ENCODE results near the gene SND1.

SND1 gene

GRCh38 chr7:127998671-127999070 lies 346.7 kb downstream of the SND1 start:
- ATAC-seq = no peak
- Mint-ChIP-seq H3K36me3 (peaks cover 55% of the 10 kb centered on the region), H3K9me3 (no peaks in the 10 kb centered on the region), H3K4me1 (peaks cover 44% of the 10 kb centered on the region), H3K27me3 (no peaks in the 10 kb centered on the region), H3K4me3 (no peak overlapping the region), H3K27ac (no peak overlapping the region)

- Mint-ChIP-seq H3K4me1 (peaks cover 57% of the 10 kb centered on the region), H3K4me3 (no peak overlapping the region), H3K27me3 (no peaks in the 10 kb centered on the region), H3K27ac (peak overlapping the region; percentile 46), H3K36me3 (peaks cover 44% of the 10 kb centered on the region), H3K9me3 (no peaks in the 10 kb centered on the region)
- no peak for ATAC-seq
Observed at GRCh38 chr7:128000048-128000447, 348.1 kb downstream of the SND1 start.

GRCh38 chr7:128000854-128001265 lies 348.9 kb downstream of the SND1 start:
- no peaks in the 10 kb centered on the region for H3K27me3 Mint-ChIP-seq
- no peak overlapping the region for H3K4me3 Mint-ChIP-seq
- peaks cover 65% of the 10 kb centered on the region for H3K4me1 Mint-ChIP-seq
- H3K27ac Mint-ChIP-seq = peak overlapping the region; percentile 46
- H3K36me3 Mint-ChIP-seq = peaks cover 44% of the 10 kb centered on the region
- no peak for ATAC-seq
- no peaks in the 10 kb centered on the region for H3K9me3 Mint-ChIP-seq

- Mint-ChIP-seq H3K36me3 (peaks cover 33% of the 10 kb centered on the region), H3K27me3 (no peaks in the 10 kb centered on the region), H3K27ac (peak overlapping the region; percentile 55), H3K9me3 (no peaks in the 10 kb centered on the region), H3K4me3 (no peak overlapping the region), H3K4me1 (peaks cover 68% of the 10 kb centered on the region)
- ATAC-seq = peak; percentile 69
Observed at GRCh38 chr7:128003167-128003566, 351.2 kb downstream of the SND1 start.

- Mint-ChIP-seq H3K9me3 (no peaks in the 10 kb centered on the region), H3K36me3 (peaks cover 32% of the 10 kb centered on the region), H3K4me1 (peaks cover 62% of the 10 kb centered on the region), H3K27ac (peak overlapping the region; percentile 55), H3K27me3 (no peaks in the 10 kb centered on the region), H3K4me3 (no peak overlapping the region)
- ATAC-seq = no peak
Observed at GRCh38 chr7:128003787-128004186, 351.8 kb downstream of the SND1 start.

GRCh38 chr7:128004623-128005022 lies 352.6 kb downstream of the SND1 start:
- no peak for ATAC-seq
- Mint-ChIP-seq H3K9me3 (no peaks in the 10 kb centered on the region), H3K27me3 (no peaks in the 10 kb centered on the region), H3K27ac (no peak overlapping the region), H3K4me3 (no peak overlapping the region), H3K36me3 (peaks cover 32% of the 10 kb centered on the region), H3K4me1 (peaks cover 54% of the 10 kb centered on the region)

GRCh38 chr7:128005117-128005516 lies 353.1 kb downstream of the SND1 start:
- ATAC-seq = peak; percentile 63
- peaks cover 37% of the 10 kb centered on the region for H3K36me3 Mint-ChIP-seq
- H3K27ac Mint-ChIP-seq = no peak overlapping the region
- H3K9me3 Mint-ChIP-seq = no peaks in the 10 kb centered on the region
- H3K4me1 Mint-ChIP-seq = peaks cover 52% of the 10 kb centered on the region
- no peak overlapping the region for H3K4me3 Mint-ChIP-seq
- no peaks in the 10 kb centered on the region for H3K27me3 Mint-ChIP-seq

GRCh38 chr7:128005759-128006159 lies 353.8 kb downstream of the SND1 start:
- no peaks in the 10 kb centered on the region for H3K9me3 Mint-ChIP-seq
- no peak overlapping the region for H3K27ac Mint-ChIP-seq
- H3K27me3 Mint-ChIP-seq = no peaks in the 10 kb centered on the region
- peaks cover 39% of the 10 kb centered on the region for H3K36me3 Mint-ChIP-seq
- ATAC-seq = no peak
- peaks cover 47% of the 10 kb centered on the region for H3K4me1 Mint-ChIP-seq
- no peak overlapping the region for H3K4me3 Mint-ChIP-seq

GRCh38 chr7:128006550-128007302 lies 354.7 kb downstream of the SND1 start:
- peaks cover 40% of the 10 kb centered on the region for H3K36me3 Mint-ChIP-seq
- no peak for ATAC-seq
- H3K27ac Mint-ChIP-seq = no peak overlapping the region
- H3K9me3 Mint-ChIP-seq = no peaks in the 10 kb centered on the region
- H3K4me1 Mint-ChIP-seq = peaks cover 43% of the 10 kb centered on the region
- H3K4me3 Mint-ChIP-seq = no peak overlapping the region
- H3K27me3 Mint-ChIP-seq = no peaks in the 10 kb centered on the region

GRCh38 chr7:128007303-128007680 lies 355.3 kb downstream of the SND1 start:
- no peaks in the 10 kb centered on the region for H3K9me3 Mint-ChIP-seq
- H3K4me1 Mint-ChIP-seq = peaks cover 38% of the 10 kb centered on the region
- peaks cover 43% of the 10 kb centered on the region for H3K36me3 Mint-ChIP-seq
- no peak overlapping the region for H3K4me3 Mint-ChIP-seq
- H3K27me3 Mint-ChIP-seq = no peaks in the 10 kb centered on the region
- no peak overlapping the region for H3K27ac Mint-ChIP-seq
- ATAC-seq = no peak

GRCh38 chr7:128008141-128008540 lies 356.1 kb downstream of the SND1 start:
- H3K9me3 Mint-ChIP-seq = no peaks in the 10 kb centered on the region
- H3K27ac Mint-ChIP-seq = no peak overlapping the region
- no peak for ATAC-seq
- peaks cover 52% of the 10 kb centered on the region for H3K36me3 Mint-ChIP-seq
- no peaks in the 10 kb centered on the region for H3K27me3 Mint-ChIP-seq
- H3K4me3 Mint-ChIP-seq = no peak overlapping the region
- peaks cover 30% of the 10 kb centered on the region for H3K4me1 Mint-ChIP-seq

GRCh38 chr7:128008744-128009143 lies 356.8 kb downstream of the SND1 start:
- Mint-ChIP-seq H3K36me3 (peaks cover 56% of the 10 kb centered on the region), H3K4me1 (peaks cover 24% of the 10 kb centered on the region), H3K27me3 (no peaks in the 10 kb centered on the region), H3K9me3 (no peaks in the 10 kb centered on the region), H3K27ac (no peak overlapping the region), H3K4me3 (no peak overlapping the region)
- ATAC-seq = no peak

- Mint-ChIP-seq H3K27me3 (no peaks in the 10 kb centered on the region), H3K27ac (no peak overlapping the region), H3K9me3 (no peaks in the 10 kb centered on the region), H3K4me3 (no peak overlapping the region), H3K36me3 (peaks cover 71% of the 10 kb centered on the region), H3K4me1 (peaks cover 6% of the 10 kb centered on the region)
- no peak for ATAC-seq
Observed at GRCh38 chr7:128010391-128011127, 358.6 kb downstream of the SND1 start.

GRCh38 chr7:128011131-128011661 lies 359.2 kb downstream of the SND1 start:
- no peak for ATAC-seq
- Mint-ChIP-seq H3K9me3 (no peaks in the 10 kb centered on the region), H3K36me3 (peaks cover 64% of the 10 kb centered on the region), H3K27ac (no peak overlapping the region), H3K27me3 (no peaks in the 10 kb centered on the region), H3K4me3 (no peak overlapping the region), H3K4me1 (no peaks in the 10 kb centered on the region)

- no peaks in the 10 kb centered on the region for H3K27me3 Mint-ChIP-seq
- no peaks in the 10 kb centered on the region for H3K9me3 Mint-ChIP-seq
- H3K36me3 Mint-ChIP-seq = peaks cover 65% of the 10 kb centered on the region
- no peak overlapping the region for H3K4me3 Mint-ChIP-seq
- no peak for ATAC-seq
- no peaks in the 10 kb centered on the region for H3K4me1 Mint-ChIP-seq
- no peak overlapping the region for H3K27ac Mint-ChIP-seq
Observed at GRCh38 chr7:128014811-128015210, 362.8 kb downstream of the SND1 start.

GRCh38 chr7:128017460-128017859 lies 365.5 kb downstream of the SND1 start:
- Mint-ChIP-seq H3K27ac (no peak overlapping the region), H3K27me3 (no peaks in the 10 kb centered on the region), H3K4me1 (peaks cover 9% of the 10 kb centered on the region), H3K36me3 (peaks cover 66% of the 10 kb centered on the region), H3K4me3 (no peak overlapping the region), H3K9me3 (no peaks in the 10 kb centered on the region)
- ATAC-seq = no peak
